Measurements from ENCODE around the gene HDAC7. TPM values are rescaled to one million over a fixed set of nuclear protein-coding genes. Genes with fewer than 3 reads are reported as not detected.

The HDAC7 gene
- total RNA-seq, 4 donors from 2014 or later: 9.8 to 80.9 (median 36.8) TPM

- DNase-seq: no peak
- Histone ChIP-seq H3K27me3 (no peaks in the 10 kb centered on the region), H3K36me3 (no peaks in the 10 kb centered on the region), H3K27ac (no peak overlapping the region), H3K4me1 (peaks cover 0 to 33% (median 5%) of the 10 kb centered on the region in 4 donors), H3K9me3 (no peaks in the 10 kb centered on the region), H3K4me3 (no peak overlapping the region)
- TF ChIP-seq, protein P1, sequence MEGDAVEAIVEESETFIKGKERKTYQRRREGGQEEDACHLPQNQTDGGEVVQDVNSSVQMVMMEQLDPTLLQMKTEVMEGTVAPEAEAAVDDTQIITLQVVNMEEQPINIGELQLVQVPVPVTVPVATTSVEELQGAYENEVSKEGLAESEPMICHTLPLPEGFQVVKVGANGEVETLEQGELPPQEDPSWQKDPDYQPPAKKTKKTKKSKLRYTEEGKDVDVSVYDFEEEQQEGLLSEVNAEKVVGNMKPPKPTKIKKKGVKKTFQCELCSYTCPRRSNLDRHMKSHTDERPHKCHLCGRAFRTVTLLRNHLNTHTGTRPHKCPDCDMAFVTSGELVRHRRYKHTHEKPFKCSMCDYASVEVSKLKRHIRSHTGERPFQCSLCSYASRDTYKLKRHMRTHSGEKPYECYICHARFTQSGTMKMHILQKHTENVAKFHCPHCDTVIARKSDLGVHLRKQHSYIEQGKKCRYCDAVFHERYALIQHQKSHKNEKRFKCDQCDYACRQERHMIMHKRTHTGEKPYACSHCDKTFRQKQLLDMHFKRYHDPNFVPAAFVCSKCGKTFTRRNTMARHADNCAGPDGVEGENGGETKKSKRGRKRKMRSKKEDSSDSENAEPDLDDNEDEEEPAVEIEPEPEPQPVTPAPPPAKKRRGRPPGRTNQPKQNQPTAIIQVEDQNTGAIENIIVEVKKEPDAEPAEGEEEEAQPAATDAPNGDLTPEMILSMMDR (IDR thresholded peaks at IDR 0.05): no peak
- no peak for TF ChIP-seq POLR2A (IDR thresholded peaks at IDR 0.05)
Observed at GRCh38 chr12:47774663-47775062, 45.0 kb downstream of the HDAC7 start.

DNA sequence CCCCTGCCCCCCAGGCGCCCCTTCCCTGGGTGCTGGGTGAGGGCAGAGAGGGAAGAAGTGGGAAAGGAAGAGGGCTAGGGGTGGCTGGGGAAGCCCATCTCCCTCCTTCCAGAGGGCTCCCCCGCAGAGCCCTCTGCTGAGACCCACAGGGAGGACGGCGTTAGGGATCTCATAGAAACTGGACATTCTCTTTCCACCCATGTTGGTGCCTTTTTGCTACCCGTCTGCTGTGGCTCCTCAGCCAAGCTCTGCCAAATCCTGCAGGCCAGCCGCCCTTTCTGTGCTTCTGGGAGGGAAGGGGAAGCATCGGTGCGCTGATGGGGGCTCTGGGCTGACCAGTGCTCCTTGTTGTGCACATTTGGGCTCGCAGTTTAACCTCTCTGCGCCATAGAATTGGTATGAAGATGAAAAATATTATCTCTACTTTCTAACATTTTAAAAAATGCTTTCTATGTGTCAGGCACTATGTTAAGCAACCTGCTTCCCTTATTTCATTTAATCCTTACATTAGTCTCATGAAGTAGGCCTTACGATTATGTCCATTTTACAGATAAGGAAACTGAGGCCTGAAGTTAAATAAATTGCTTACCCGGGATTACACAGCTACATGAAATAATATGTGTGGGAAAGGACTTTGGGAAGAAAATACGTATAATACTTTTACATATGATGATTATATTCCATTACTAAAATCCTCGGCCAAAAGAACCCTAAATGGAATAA lies 45.7 kb downstream of the HDAC7 start:
- H3K9me3 ChIP-seq: no peaks in the 10 kb centered on the region
- TF ChIP-seq POLR2A (IDR thresholded peaks at IDR 0.05): no peak
- TF ChIP-seq, protein P1 (IDR thresholded peaks at IDR 0.05): no peak
- H3K4me3 ChIP-seq: peak overlapping the region; percentile 90 to 100 (median 98)
- H3K36me3 ChIP-seq: no peaks in the 10 kb centered on the region
- no peaks in the 10 kb centered on the region for H3K27me3 ChIP-seq
- H3K27ac ChIP-seq: peak overlapping the region; percentile 80 to 89 (median 88)
- peaks cover 0 to 33% (median 5%) of the 10 kb centered on the region in 4 donors for H3K4me1 ChIP-seq
- DNase-seq: no peak

DNA sequence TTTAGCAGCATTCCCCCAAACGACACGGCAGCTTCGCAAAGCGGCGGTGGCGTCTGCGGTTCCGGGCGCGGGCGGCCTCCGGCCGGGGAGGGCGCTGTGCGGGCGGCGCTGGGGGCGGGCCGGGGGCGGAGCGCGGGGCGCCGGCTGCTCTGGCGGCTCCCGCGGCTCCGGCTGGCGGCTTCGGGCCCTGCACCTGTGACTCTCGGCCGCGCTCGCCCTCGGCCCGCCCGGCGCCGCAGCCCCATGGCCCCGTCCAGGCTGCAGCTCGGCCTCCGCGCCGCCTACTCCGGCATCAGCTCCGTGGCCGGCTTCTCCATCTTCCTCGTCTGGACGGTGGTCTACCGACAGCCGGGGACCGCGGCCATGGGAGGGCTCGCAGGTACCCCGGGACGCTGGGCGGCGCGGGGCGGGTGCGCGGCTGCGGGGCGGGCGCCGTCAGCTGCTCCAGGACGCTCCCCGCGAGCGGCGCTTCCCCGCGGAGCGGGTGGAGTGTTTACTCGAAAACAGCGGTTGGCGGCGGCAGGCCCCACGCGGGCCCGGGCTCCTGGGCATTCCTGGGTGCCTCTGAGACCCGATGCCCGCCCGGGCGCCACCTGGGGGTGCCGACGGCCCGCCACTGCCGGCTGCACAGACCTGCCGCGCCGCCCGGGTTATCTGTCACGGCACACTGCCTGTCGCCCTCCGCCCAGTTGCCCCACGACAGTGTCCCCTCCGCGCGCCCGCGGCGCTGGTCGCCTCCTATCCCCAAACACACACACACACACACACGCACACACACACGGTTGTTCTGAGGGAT lies 46.4 kb downstream of the HDAC7 start, which contains the start of gene SLC48A1:
TSS of gene SLC48A1 (plus strand) at position 177 of the 796 bp plus-strand sequence. CDS start at position 244, 67 bp downstream.
- Histone ChIP-seq H3K27me3 (no peaks in the 10 kb centered on the region), H3K4me3 (peak within 1 kb of the TSS; percentile 90 to 100 (median 98)), H3K27ac (peak within 1 kb of the TSS; percentile 80 to 89 (median 88)), H3K9me3 (no peaks in the 10 kb centered on the region), H3K36me3 (no peaks in the 10 kb centered on the region), H3K4me1 (peaks cover 0 to 33% (median 5%) of the 10 kb centered on the region in 4 donors)
- TF ChIP-seq, protein P1 (IDR thresholded peaks at IDR 0.05): peak in 4 of 6 experiments; percentile 35 to 58 (median 42)
- peak; percentile 42 to 58 for TF ChIP-seq POLR2A (IDR thresholded peaks at IDR 0.05)
- DNase-seq: peak; percentile 75 to 90 (median 86)

- peak overlapping the region; percentile 90 to 100 (median 98) for H3K4me3 ChIP-seq
- no peaks in the 10 kb centered on the region for H3K9me3 ChIP-seq
- no peaks in the 10 kb centered on the region for H3K27me3 ChIP-seq
- DNase-seq: no peak
- H3K27ac ChIP-seq: peak overlapping the region in 3 of 4 donors; percentile 87 to 89 (median 88)
- no peak for TF ChIP-seq POLR2A (IDR thresholded peaks at IDR 0.05)
- TF ChIP-seq, protein P1 (IDR thresholded peaks at IDR 0.05): peak in 1 of 6 experiments; percentile 7
- no peaks in the 10 kb centered on the region for H3K36me3 ChIP-seq
- peaks cover 0 to 29% (median 5%) of the 10 kb centered on the region in 4 donors for H3K4me1 ChIP-seq
Observed at GRCh38 chr12:47772738-47773061, 47.0 kb downstream of the HDAC7 start.

- Histone ChIP-seq H3K4me3 (peak overlapping the region in 2 of 4 donors; percentile 97 to 100), H3K27ac (no peak overlapping the region), H3K36me3 (no peaks in the 10 kb centered on the region), H3K4me1 (peaks cover 0 to 26% (median 5%) of the 10 kb centered on the region in 4 donors), H3K27me3 (no peaks in the 10 kb centered on the region), H3K9me3 (no peaks in the 10 kb centered on the region)
- TF ChIP-seq, protein P1 (IDR thresholded peaks at IDR 0.05): no peak
- TF ChIP-seq POLR2A (IDR thresholded peaks at IDR 0.05): no peak
- DNase-seq: no peak
Observed at GRCh38 chr12:47772094-47772660, 47.5 kb downstream of the HDAC7 start.
